Measurements from ENCODE around the gene C1QL1. TPM values are rescaled to one million over a fixed set of nuclear protein-coding genes. Genes with fewer than 3 reads are reported as not detected.

Gene C1QL1
- total RNA-seq, 1 experiment from 2014 or later: 8.6 TPM

DNA sequence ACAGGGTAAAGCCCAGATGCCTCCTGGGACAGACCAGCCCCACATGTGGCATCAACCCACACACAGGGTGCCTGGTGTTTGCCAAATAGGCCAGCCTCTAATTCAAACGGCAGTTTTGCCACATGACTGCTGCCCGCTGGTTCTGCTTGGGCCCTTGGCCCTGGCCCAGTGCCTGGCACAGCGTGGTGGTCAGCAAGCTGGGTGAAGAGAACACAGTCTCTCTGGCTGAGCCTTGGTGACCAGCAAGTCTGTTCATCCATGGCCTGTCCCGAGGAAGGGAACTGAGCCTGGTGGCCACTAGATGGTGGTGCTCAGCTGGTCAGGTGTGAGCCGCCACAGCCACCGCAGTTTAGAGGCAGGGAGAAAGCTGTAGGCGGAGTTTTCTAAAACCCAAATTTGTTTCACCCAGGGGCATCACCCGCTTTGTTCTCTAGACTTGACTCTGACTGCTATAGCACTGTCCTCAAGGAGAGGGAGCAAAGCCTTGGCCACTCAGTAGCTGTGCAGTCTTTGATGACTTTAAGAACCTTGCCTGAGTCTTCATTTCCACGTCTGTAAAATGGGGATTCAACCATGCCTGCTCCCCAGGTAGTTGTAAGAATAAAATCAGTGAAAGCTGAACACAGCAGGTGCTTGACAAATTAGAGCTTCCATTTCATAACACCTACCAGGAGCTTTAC is 48.1 kb downstream of the C1QL1 start:
- peak; percentile 66 for DNase-seq (ENCODE audit: low spot score)
- ChIA-PET CTCF (interaction anchor here (0.5 to 1.5 kb wide), 4 partner anchors 48 to 105 kb away, joined by 3 to 7 read pairs (median 6); partner anchors contain the start of gene C1QL1), POLR2A (ENCODE audit: low non-redundant PET) (no interaction called here)
- Histone ChIP-seq H3K4me3 (ENCODE audit: low read depth, low read length, poor library complexity, severe bottlenecking) (no peak overlapping the region), H3K9me3 (ENCODE audit: low read depth, low read length, poor library complexity, severe bottlenecking) (no peaks in the 10 kb centered on the region), H3K27me3 (replicated peaks; ENCODE audit: insufficient read depth, low read depth, low read length, poor library complexity) (no peaks in the 10 kb centered on the region), H3K27ac (ENCODE audit: low read depth, low read length, poor library complexity, severe bottlenecking) (no peak overlapping the region), H3K4me1 (ENCODE audit: insufficient read depth, low read length, poor library complexity, severe bottlenecking) (no peaks in the 10 kb centered on the region), H3K36me3 (ENCODE audit: insufficient read depth, low read length, poor library complexity, severe bottlenecking) (no peaks in the 10 kb centered on the region)
- BruUV-seq (replicated peaks): no TSS peak
- intact Hi-C loops (cut with micrococcal nuclease; ENCODE audit: unreplicated experiment): loop anchor here (2.0 kb wide), 1 partner anchor 101 kb away; no protein-coding TSS in a partner anchor
- TF ChIP-seq, protein P1, sequence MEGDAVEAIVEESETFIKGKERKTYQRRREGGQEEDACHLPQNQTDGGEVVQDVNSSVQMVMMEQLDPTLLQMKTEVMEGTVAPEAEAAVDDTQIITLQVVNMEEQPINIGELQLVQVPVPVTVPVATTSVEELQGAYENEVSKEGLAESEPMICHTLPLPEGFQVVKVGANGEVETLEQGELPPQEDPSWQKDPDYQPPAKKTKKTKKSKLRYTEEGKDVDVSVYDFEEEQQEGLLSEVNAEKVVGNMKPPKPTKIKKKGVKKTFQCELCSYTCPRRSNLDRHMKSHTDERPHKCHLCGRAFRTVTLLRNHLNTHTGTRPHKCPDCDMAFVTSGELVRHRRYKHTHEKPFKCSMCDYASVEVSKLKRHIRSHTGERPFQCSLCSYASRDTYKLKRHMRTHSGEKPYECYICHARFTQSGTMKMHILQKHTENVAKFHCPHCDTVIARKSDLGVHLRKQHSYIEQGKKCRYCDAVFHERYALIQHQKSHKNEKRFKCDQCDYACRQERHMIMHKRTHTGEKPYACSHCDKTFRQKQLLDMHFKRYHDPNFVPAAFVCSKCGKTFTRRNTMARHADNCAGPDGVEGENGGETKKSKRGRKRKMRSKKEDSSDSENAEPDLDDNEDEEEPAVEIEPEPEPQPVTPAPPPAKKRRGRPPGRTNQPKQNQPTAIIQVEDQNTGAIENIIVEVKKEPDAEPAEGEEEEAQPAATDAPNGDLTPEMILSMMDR (conservative IDR thresholded peaks at IDR 0.05; ENCODE audit: low read depth, low read length): peak; percentile 66
- no peak for TF ChIP-seq EZH2 (IDR thresholded peaks at IDR 0.05; ENCODE audit: borderline replicate concordance, low read depth, low read length, poor library complexity, severe bottlenecking)

DNA sequence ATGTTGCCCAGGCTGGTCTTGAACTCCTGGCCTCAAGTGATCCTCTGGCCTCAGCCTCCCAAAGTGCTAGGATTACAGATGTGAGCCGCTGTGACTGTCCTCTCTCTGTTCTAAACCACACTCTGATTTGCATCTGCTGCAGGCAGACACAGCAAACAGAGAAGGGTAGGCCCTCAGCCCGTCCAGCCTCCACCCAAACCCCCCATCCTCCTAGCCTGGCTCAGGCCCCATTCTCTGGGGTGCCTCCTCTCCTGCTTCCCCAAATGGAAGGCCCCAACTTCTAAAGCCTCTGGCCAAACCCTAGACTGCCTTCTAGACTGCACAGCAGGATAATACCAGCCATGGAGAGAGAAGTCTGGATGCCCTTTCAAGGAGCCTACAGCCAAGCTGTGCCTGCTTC is 48.7 kb downstream of the C1QL1 start:
- POLR2A ChIA-PET (ENCODE audit: low non-redundant PET): no interaction called here
- intact Hi-C loops (cut with micrococcal nuclease; ENCODE audit: unreplicated experiment): no loop called here
- no TSS peak for BruUV-seq (replicated peaks)

DNA sequence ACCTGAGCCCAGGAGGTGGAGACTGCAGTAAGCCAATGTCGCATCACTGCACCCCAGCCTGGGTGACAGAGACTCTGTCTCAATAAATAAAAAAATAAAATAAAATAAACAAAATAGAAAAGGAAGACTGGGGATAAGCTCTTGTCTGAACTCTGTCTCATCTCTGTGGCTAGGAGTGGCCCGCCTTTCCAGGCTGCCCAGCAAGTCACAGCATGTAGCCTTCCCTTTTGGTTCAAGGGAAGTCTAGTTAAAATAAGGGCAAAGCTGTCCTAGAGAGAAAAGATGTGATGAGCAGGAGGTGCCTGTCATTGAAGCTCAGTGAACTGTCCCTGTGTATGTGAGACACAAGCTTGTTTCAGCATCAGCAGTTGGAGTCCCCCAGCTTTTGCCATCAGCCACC is 50.1 kb downstream of the C1QL1 start:
- DNase-seq (ENCODE audit: low spot score): no peak
- Histone ChIP-seq H3K4me3 (ENCODE audit: low read depth, low read length, poor library complexity, severe bottlenecking) (no peak overlapping the region), H3K27me3 (replicated peaks; ENCODE audit: insufficient read depth, low read depth, low read length, poor library complexity) (no peaks in the 10 kb centered on the region), H3K9me3 (ENCODE audit: low read depth, low read length, poor library complexity, severe bottlenecking) (no peaks in the 10 kb centered on the region), H3K27ac (ENCODE audit: low read depth, low read length, poor library complexity, severe bottlenecking) (no peak overlapping the region), H3K36me3 (ENCODE audit: insufficient read depth, low read length, poor library complexity, severe bottlenecking) (no peaks in the 10 kb centered on the region), H3K4me1 (ENCODE audit: insufficient read depth, low read length, poor library complexity, severe bottlenecking) (no peaks in the 10 kb centered on the region)
- TF ChIP-seq, protein P1 (conservative IDR thresholded peaks at IDR 0.05; ENCODE audit: low read depth, low read length): no peak
- TF ChIP-seq EZH2 (IDR thresholded peaks at IDR 0.05; ENCODE audit: borderline replicate concordance, low read depth, low read length, poor library complexity, severe bottlenecking): no peak
- BruUV-seq (replicated peaks): no TSS peak
- intact Hi-C loops (cut with micrococcal nuclease; ENCODE audit: unreplicated experiment): no loop called here
- ChIA-PET CTCF (no interaction called here), POLR2A (ENCODE audit: low non-redundant PET) (interaction anchor here (0.6 kb wide), 1 partner anchor 103 kb away, joined by 3 read pairs; no protein-coding TSS in a partner anchor)

More for the DNA sequence above, 48.7 kb downstream of the C1QL1 start:
- no peak for DNase-seq (ENCODE audit: low spot score)
- Histone ChIP-seq H3K9me3 (ENCODE audit: low read depth, low read length, poor library complexity, severe bottlenecking) (no peaks in the 10 kb centered on the region), H3K27ac (ENCODE audit: low read depth, low read length, poor library complexity, severe bottlenecking) (no peak overlapping the region), H3K4me1 (ENCODE audit: insufficient read depth, low read length, poor library complexity, severe bottlenecking) (no peaks in the 10 kb centered on the region), H3K36me3 (ENCODE audit: insufficient read depth, low read length, poor library complexity, severe bottlenecking) (no peaks in the 10 kb centered on the region), H3K27me3 (replicated peaks; ENCODE audit: insufficient read depth, low read depth, low read length, poor library complexity) (no peaks in the 10 kb centered on the region), H3K4me3 (ENCODE audit: low read depth, low read length, poor library complexity, severe bottlenecking) (no peak overlapping the region)
- CTCF ChIA-PET: interaction anchor here (1.5 kb wide), 1 partner anchor 101 kb away, joined by 7 read pairs; no protein-coding TSS in a partner anchor
- TF ChIP-seq EZH2 (IDR thresholded peaks at IDR 0.05; ENCODE audit: borderline replicate concordance, low read depth, low read length, poor library complexity, severe bottlenecking): no peak
- TF ChIP-seq, protein P1 (conservative IDR thresholded peaks at IDR 0.05; ENCODE audit: low read depth, low read length): no peak

Measured in A673 (cell line).